Lung (tissue), 16 donors: ENCODE data around the gene TRIB2. TPM values are rescaled to one million over a fixed set of nuclear protein-coding genes. Genes with fewer than 3 reads are reported as not detected.
A peak's percentile ranks its signal among the peaks of the same experiment; 100 is the strongest.

Experiments
- ATAC-seq: fragments of 200-7000 bp; cut with Tn5 transposase; one replicate; pipeline ENCODE4 v1.9.1; 2020; ENCODE audit warnings: moderate number of reproducible peaks; ENCODE audit not compliant: insufficient read depth, low FRiP score
- DNase-seq, 3 donors: peaks; one replicate each; pipeline ENCODE4 v3.0.0-alpha.2; 2013 to 2017
- H3K27ac ChIP-seq, 2 donors: one replicate each; pipeline ENCODE4 v1.5.1; 2013; ENCODE audit warnings: mild to moderate bottlenecking in 2 of 2, moderate library complexity in 2 of 2, control low read depth in 1 of 2, inconsistent platforms in 1 of 2, low read depth in 1 of 2, low read length in 1 of 2
- H3K27me3 ChIP-seq, 3 donors: one replicate each; pipeline ENCODE4 v1.5.1; 2013; ENCODE audit warnings: low read length in 2 of 3; ENCODE audit not compliant: control insufficient read depth in 3 of 3, insufficient read depth in 3 of 3
- H3K36me3 ChIP-seq, 4 donors: one replicate each; pipeline ENCODE4 v1.5.1; 2013; ENCODE audit warnings: low read length in 4 of 4, mild to moderate bottlenecking in 1 of 4, moderate library complexity in 1 of 4; ENCODE audit not compliant: control insufficient read depth in 4 of 4, insufficient read depth in 4 of 4
- H3K4me1 ChIP-seq, 5 donors: one replicate each; pipeline ENCODE4 v1.5.1; 2013; ENCODE audit warnings: low read length in 5 of 5, mild to moderate bottlenecking in 2 of 5, moderate library complexity in 1 of 5; ENCODE audit not compliant: control insufficient read depth in 5 of 5, insufficient read depth in 5 of 5
- H3K4me3 ChIP-seq: one replicate; pipeline ENCODE4 v1.5.1; 2013; ENCODE audit warnings: mild to moderate bottlenecking, control low read depth, moderate library complexity
- H3K9ac ChIP-seq, 2 donors: one replicate each; pipeline ENCODE4 v1.5.1; 2013; ENCODE audit warnings: low read length in 2 of 2, control low read depth in 1 of 2; ENCODE audit not compliant: insufficient read depth in 1 of 2
- H3K9me3 ChIP-seq, 4 donors: one replicate each; pipeline ENCODE4 v1.5.1; 2013; ENCODE audit warnings: low read length in 3 of 4, mild to moderate bottlenecking in 1 of 4, moderate library complexity in 1 of 4; ENCODE audit not compliant: control insufficient read depth in 4 of 4, insufficient read depth in 3 of 4
- WGBS, 2 donors: extraction: QIAGEN DNeasy Blood & Tissue Kit; methylation state at CpG; one replicate each; pipeline ENCODE4 v1.1.7; 2013; 5-methylcytosine and 5-hydroxymethylcytosine counted together
- long read RNA-seq, 5 donors: transcript quantifications; one replicate each; lab custom pipeline, GENCODE V29; 2026
- polyA plus RNA-seq, 2 donors: library from polyadenylated mRNA; stranded (reverse); fragments of 200-250 nt; gene quantifications; one replicate each; pipeline ENCODE4 v1.2.1, GENCODE V29; 2013
- total RNA-seq, 2 donors: library from RNA; depleted of rRNA in 1 of 2; stranded (reverse); fragments of >200 nt in 1 of 2; gene quantifications; one replicate each; pipeline ENCODE4 v1.2.1, GENCODE V29; 2014 to 2021
- TF ChIP-seq, protein P1 (sequence below): IDR thresholded peaks from 2 replicates; pipeline ENCODE4 v1.5.1; 2012; ENCODE audit warnings: mild to moderate bottlenecking; ENCODE audit errors: control extremely low read depth, extremely low read depth
- donor health status: control.
- donor health status: control.
- donor health status: Bipolar disorder and iron deficiency.
- donor health status: healthy.
- donor health status: DM: yes; HTN: yes; CAD: no.

The TRIB2 gene
- total RNA-seq, result 10 to 100 TPM; 47.4 to 83.6 TPM
- 10 to 100 TPM; 21.3 to 29.6 TPM for polyA plus RNA-seq
- long read RNA-seq, donor 1, full-length matches to known transcripts, result 26 of 32 reads
- long read RNA-seq, donor 1, partial matches to known transcripts, result 6 of 32 reads
- long read RNA-seq, donor 1, other reads (novel, unspliced or antisense), result 0 of 32 reads
- long read RNA-seq, donor 2, full-length matches to known transcripts, result 8 of 39 reads
- long read RNA-seq, donor 2, partial matches to known transcripts, result 31 of 39 reads
- long read RNA-seq, donor 2, other reads (novel, unspliced or antisense), result 0 of 39 reads
- long read RNA-seq, donor 3, full-length matches to known transcripts, result 6 of 6 reads
- long read RNA-seq, donor 3, partial matches to known transcripts, result 0 of 6 reads
- long read RNA-seq, donor 3, other reads (novel, unspliced or antisense), result 0 of 6 reads
- long read RNA-seq, donor 4, full-length matches to known transcripts, result 7 of 7 reads
- long read RNA-seq, donor 4, partial matches to known transcripts, result 0 of 7 reads
- long read RNA-seq, donor 4, other reads (novel, unspliced or antisense), result 0 of 7 reads
- long read RNA-seq, donor 5, full-length matches to known transcripts, result 21 of 114 reads
- long read RNA-seq, donor 5, partial matches to known transcripts, result 93 of 114 reads
- long read RNA-seq, donor 5, other reads (novel, unspliced or antisense), result 0 of 114 reads

GRCh38 chr2:12716282-12717190, at the start of gene TRIB2:
TRIB2 (plus strand) TSS chr2:12716936; CDS start chr2:12718308, 1,372 bp downstream.
- Histone ChIP-seq H3K27me3 (no peaks in the 10 kb centered on the region), H3K27ac (peak within 1 kb of the TSS; percentile 96 to 97), H3K36me3 (no peaks in the 10 kb centered on the region), H3K9me3 (no peaks in the 10 kb centered on the region), H3K4me3 (peak within 1 kb of the TSS; percentile 80), H3K4me1 (peaks cover 0 to 26% (median 9%) of the 10 kb centered on the region in 5 donors), H3K9ac (peak within 1 kb of the TSS; percentile 60 to 81)
- WGBS, 2 donors, result 0% methylated on average over 67 to 89 of the region's 90 CpGs
- ATAC-seq (peak; percentile 88), DNase-seq (peak; percentile 88 to 94 (median 94))
- TF ChIP-seq, protein P1, sequence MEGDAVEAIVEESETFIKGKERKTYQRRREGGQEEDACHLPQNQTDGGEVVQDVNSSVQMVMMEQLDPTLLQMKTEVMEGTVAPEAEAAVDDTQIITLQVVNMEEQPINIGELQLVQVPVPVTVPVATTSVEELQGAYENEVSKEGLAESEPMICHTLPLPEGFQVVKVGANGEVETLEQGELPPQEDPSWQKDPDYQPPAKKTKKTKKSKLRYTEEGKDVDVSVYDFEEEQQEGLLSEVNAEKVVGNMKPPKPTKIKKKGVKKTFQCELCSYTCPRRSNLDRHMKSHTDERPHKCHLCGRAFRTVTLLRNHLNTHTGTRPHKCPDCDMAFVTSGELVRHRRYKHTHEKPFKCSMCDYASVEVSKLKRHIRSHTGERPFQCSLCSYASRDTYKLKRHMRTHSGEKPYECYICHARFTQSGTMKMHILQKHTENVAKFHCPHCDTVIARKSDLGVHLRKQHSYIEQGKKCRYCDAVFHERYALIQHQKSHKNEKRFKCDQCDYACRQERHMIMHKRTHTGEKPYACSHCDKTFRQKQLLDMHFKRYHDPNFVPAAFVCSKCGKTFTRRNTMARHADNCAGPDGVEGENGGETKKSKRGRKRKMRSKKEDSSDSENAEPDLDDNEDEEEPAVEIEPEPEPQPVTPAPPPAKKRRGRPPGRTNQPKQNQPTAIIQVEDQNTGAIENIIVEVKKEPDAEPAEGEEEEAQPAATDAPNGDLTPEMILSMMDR, result no peak

- Histone ChIP-seq H3K4me3 (no peak overlapping the region), H3K27ac (no peak overlapping the region), H3K4me1 (peaks cover 0 to 2% (median 0%) of the 10 kb centered on the region in 5 donors), H3K9ac (no peak overlapping the region), H3K27me3 (no peaks in the 10 kb centered on the region), H3K9me3 (no peaks in the 10 kb centered on the region), H3K36me3 (no peaks in the 10 kb centered on the region)
- no peak for DNase-seq
- TF ChIP-seq, protein P1, result no peak
- WGBS, 2 donors, result 93% methylated on average over 3 of the region's 3 CpGs
- ATAC-seq, result no peak
Measured at GRCh38 chr2:12669036-12669435, 47.7 kb upstream of the TRIB2 start.

DNA sequence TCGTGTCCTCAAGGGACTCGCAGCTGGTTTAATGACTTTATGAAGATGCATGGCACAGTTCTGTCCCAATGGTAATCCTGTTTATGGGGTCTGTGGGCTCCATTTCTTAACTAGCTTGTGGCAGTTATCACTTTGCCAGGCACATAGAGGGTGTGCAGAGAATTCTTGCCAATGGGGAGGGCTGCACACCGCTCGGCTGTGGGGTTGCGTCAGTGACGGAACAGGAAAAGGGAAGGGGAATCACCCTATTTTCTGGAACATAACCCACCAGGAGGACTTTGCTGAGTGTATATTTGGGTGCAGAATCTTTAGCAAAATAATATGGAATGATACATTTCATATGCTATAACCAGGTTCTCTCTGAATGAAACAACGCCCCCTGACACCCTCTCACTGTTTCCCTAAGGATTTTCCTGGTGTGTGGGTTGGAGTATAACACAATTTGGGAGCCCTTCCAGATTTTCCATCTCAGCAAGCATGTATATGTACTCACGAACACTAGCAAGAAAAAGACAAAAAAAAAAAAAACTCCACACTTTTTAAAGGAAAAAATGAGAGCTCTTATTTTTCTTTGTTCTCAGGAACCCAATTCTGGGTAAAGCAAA, 43.9 kb upstream of the TRIB2 start:
- 71 to 77% methylated on average over 8 of the region's 8 CpGs for WGBS, 2 donors
- Histone ChIP-seq H3K27me3 (no peaks in the 10 kb centered on the region), H3K4me1 (peaks cover 0 to 5% (median 0%) of the 10 kb centered on the region in 5 donors), H3K4me3 (no peak overlapping the region), H3K36me3 (no peaks in the 10 kb centered on the region), H3K9ac (no peak overlapping the region), H3K9me3 (no peaks in the 10 kb centered on the region), H3K27ac (no peak overlapping the region)
- ATAC-seq, result no peak
- TF ChIP-seq, protein P1, result no peak
- DNase-seq, result no peak
